ENCODE data around the gene AKAP13. TPM values are rescaled to one million over a fixed set of nuclear protein-coding genes. Genes with fewer than 3 reads are reported as not detected.

AKAP13 gene
- polyA plus RNA-seq, 3 donors: 42.2 to 83.3 (median 49.0) TPM

DNA sequence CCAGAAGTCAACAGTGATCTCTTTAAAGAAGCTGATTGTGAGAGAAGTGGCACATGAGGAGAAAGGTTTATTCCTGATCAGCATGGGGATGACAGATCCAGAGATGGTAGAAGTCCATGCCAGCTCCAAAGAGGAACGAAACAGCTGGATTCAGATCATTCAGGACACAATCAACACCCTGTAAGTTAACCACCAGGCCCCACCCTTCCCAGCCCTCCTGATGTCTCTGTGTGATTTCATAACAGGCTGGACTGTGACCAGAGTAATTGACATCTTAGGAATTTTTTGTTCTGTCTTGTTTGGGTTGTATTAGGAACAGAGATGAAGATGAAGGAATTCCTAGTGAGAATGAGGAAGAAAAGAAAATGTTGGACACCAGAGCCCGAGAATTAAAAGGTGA, 346.7 kb downstream of the AKAP13 start:
- WGBS, 3 donors: 62 to 85% (median 69%) methylated on average over 2 of the region's 2 CpGs
- H3K27ac ChIP-seq (ENCODE audit: low read depth, low read length): no peak overlapping the region

DNA sequence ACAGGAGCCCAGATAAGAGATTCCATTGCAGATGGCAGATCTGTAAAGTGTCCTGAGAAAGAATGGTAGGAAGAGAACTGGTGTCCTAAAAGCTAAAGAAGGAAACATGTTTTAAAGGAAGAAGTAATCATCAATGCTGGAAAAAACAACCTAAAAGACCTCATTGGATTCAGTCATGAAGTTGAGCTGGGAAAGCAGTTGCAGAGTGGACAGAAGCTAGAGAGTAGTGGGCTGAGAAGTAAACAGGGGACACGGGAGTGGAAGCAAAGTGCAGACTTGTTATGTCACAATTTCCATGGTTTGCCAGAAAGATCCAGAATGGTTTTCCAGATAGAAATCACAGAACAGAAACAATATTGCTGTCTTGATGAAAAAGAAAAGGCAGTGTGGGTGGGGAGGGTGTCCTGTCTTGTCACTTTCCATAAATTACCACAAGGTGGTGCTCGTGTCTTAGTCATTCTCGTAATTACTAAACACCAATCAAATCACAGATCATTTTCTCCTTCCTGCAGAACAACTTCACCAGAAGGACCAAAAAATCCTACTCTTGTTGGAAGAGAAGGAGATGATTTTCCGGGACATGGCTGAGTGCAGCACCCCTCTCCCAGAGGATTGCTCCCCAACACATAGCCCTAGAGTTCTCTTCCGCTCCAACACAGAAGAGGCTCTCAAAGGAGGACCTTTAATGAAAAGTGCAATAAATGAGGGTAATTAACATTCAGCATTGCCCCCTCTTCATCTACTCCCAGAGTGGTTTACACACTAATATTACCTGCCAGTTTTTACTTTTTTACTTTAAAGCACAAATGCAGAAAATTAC, 349.8 kb downstream of the AKAP13 start:
- H3K27ac ChIP-seq (ENCODE audit: low read depth, low read length): no peak overlapping the region
- 34 to 42% (median 35%) methylated on average over 5 of the region's 5 CpGs for WGBS, 3 donors

DNA sequence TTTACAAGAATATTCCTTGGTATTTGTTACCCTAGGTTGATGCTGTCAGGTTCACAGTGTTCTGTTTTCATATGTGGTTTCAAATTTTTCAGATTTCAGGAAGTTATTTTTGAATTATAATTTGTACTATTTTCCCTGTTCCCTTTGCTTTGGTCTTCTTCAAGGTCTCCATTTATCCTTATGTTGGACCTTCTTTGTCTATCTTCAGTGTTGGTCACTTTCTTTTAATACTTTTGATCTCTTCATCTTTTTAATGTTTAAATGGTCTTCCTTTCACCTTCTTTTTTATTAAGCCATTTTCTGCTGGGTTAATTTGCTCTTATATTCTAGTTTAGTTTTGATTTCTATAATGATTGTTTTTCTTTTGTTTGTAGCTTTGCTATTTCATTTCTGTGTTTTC, 353.0 kb downstream of the AKAP13 start:
- H3K27ac ChIP-seq (ENCODE audit: low read depth, low read length): no peak overlapping the region

DNA sequence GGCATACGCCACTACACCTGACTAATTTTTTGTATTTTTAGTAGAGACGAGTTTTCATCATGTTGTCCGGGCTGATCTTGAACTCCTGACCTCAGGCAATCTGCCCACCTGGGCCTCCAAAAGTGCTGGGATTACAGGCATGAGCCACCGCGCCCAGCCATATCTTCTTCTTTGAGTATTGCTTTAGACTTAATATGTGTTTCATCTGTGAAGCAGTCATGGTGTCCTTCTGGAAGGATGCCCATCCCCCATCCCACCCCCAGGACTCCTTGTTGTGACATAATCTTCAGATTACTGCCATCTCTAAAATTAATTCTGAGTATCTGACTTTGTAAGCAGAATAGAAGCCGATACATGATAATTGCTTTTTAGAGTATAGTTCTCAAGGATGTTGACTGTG, 356.7 kb downstream of the AKAP13 start:
- WGBS, 3 donors: 90 to 96% (median 91%) methylated on average over 6 of the region's 6 CpGs
- no peak overlapping the region for H3K27ac ChIP-seq (ENCODE audit: low read depth, low read length)

DNA sequence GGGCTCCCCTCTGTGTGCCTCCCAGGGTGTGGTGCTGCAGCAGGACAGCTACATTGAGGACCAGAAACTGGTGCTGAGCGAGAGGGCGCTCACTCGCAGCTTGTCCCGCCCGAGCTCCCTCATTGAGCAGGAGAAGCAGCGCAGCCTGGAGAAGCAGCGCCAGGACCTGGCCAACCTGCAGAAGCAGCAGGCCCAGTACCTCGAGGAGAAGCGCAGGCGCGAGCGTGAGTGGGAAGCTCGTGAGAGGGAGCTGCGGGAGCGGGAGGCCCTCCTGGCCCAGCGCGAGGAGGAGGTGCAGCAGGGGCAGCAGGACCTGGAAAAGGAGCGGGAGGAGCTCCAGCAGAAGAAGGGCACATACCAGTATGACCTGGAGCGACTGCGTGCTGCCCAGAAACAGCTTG, 360.6 kb downstream of the AKAP13 start:
- no peak overlapping the region for H3K27ac ChIP-seq (ENCODE audit: low read depth, low read length)
- WGBS, 3 donors: 93 to 96% (median 94%) methylated on average over 20 of the region's 20 CpGs

DNA sequence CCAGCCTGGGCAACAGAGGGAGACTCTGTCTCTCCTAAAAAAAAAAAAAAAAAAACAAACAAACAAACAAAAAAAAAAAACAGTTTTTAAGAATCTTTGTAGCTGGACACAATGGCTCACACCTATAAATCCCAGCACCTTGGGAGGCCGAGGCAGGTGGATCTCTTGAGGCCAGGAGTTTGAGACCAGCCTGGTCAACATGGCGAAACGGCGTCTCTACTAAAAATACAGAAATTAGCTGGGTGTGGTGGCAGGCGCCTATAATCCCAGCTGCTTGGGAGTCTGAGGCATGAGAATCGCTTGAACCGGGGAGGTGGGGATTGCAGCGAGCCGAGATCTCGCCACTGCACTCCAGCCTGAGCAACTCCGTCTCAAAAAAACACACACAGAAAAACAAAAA, 361.3 kb downstream of the AKAP13 start:
- no peak overlapping the region for H3K27ac ChIP-seq (ENCODE audit: low read depth, low read length)
- 93 to 97% (median 95%) methylated on average over 11 of the region's 11 CpGs for WGBS, 3 donors

DNA sequence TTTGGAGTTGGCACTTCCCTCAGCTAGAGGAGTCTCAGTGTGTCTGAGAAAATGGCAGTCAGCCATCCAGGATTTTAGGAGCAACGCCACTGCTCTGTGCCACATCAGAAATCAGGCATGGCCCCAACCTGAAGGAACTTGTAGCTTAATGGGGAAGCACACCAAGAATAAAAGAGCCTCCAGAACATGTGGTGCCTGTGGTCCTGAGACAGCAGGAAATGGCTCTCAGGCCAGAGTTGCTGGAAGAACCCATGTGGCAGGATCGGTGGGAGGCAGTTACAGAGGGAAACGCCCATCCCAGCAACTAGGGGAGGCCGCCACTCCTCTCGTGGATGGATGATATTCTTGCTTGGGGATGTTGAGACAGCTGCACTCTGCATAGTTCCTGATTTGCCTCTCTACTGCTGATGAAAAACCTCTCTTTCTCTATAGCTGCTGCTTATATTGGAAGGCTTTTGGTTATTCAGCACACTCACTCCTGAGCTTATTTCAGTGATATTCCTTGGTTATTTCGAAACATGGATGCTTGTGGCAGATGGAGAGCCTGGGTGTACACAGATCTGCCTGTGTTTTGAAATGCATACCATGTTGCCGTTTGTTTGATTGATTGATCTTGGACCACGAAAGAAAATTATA, 361.9 kb downstream of the AKAP13 start:
- 56 to 73% (median 64%) methylated on average over 8 of the region's 8 CpGs for WGBS, 3 donors
- H3K27ac ChIP-seq (ENCODE audit: low read depth, low read length): no peak overlapping the region

DNA sequence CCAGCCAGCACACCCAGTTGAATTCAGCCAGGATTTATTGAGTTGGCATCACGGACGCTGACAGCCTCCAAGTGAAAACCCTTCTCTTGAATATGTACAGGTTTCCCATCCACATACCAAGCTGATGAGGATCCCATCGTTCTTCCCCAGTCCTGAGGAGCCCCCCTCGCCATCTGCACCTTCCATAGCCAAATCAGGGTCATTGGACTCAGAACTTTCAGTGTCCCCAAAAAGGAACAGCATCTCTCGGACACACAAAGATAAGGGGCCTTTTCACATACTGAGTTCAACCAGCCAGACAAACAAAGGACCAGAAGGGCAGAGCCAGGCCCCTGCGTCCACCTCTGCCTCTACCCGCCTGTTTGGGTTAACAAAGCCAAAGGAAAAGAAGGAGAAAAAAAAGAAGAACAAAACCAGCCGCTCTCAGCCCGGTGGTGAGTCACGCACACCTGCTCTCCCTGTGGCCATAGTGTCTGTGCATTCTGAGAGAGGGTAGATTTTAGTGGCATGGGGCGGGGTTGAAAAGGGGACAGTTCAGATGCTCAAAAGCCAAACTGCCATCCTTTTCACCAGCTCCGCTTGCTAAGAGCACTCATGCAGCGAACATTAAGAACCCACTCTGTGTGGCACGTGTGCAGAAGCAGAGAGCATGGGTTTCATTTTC, 363.1 kb downstream of the AKAP13 start:
- no peak overlapping the region for H3K27ac ChIP-seq (ENCODE audit: low read depth, low read length)
- WGBS, 3 donors: 84 to 89% (median 88%) methylated on average over 14 of the region's 14 CpGs

DNA sequence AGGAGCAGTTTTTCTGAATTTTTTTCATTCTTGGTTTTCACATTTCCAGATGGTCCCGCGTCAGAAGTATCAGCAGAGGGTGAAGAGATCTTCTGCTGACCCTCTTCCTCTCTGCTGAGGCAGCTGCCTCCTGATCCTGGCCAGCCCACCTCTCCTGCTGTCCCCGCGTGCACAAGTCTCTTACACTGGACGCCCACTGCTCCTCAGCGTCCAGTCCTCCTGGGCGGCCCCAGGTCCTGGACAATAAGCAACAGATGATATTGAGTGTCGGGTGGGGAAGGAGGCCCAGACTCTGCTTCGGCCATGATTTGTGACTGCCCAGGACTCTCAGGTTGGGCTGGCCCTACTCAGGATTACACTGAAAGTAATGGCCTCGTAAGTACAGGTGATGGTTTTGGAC, 364.2 kb downstream of the AKAP13 start:
- no peak overlapping the region for H3K27ac ChIP-seq (ENCODE audit: low read depth, low read length)
- 87 to 92% (median 90%) methylated on average over 10 of the region's 10 CpGs for WGBS, 3 donors

DNA sequence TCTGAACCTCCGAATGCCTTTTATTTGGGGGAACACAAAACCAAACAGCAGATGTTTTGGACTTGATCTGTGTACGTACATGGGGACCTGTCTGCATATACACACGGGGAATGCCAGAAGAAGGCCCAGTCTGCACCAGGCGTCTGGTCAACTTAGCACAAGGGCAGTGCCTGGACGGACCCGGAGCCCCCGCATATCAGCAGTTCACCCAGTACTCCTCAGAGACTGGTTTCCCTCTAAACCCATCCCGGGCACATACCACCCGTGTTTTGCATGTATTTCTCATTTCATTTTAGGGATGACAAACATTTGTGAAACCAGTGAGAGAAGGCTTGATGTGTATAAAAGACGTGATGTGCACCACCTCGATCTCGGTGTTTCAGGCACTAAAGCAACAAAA, 364.6 kb downstream of the AKAP13 start:
- H3K27ac ChIP-seq (ENCODE audit: low read depth, low read length): no peak overlapping the region
- WGBS, 3 donors: 85 to 90% (median 89%) methylated on average over 12 of the region's 12 CpGs

DNA sequence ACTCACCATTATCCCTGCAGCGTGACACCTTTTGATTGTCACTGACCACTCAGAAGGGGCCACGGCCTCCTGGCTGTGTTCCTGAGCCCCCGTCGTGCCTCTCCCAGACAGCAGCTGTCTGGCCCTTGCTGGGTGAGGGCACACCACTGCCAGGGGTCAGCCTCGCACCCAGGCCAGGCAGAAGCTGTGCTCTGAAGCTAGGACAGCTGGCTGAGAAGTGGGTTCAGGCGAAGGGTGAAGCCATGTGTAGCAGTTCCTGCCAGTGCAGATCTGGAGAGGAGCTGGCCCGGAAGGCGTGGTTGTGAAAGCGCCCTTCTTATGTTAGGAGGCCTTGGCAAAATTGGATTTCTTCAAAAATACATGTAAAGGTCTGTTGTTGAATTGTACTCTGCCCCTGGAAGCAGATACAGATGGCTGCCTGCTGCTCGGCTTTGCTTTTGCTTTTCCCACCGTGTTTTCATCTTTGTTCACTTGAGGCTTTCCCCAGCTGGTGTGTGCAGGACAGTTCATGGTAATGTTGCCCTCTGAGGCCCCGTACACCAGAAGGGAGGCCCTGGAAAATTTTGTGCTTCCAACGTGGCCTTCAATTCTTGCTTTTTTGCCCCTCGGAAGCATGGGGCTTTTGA, 365.2 kb downstream of the AKAP13 start:
- no peak overlapping the region for H3K27ac ChIP-seq (ENCODE audit: low read depth, low read length)
- WGBS, 3 donors: 73 to 82% (median 81%) methylated on average over 14 of the region's 14 CpGs

DNA sequence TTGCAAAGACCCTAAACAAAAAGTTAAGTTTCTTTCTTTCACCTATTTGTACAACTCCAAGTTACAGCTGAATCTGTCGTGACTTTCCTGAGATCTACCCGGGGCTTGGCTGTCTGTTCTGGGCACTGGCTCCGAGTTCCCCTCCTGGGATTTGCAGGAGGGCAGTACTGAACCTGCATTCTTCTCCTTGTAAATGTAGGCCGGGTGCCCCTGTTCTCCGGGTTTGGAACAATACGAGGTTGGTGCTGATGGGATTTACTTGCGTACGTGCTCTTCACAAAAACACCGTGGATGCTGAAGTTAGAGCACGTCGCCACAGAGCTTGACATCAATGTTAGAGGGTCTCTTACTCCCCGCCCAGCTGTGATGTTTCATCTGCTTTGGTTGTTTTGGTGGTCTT, 366.2 kb downstream of the AKAP13 start:
- H3K27ac ChIP-seq (ENCODE audit: low read depth, low read length): no peak overlapping the region
- 88 to 92% (median 90%) methylated on average over 12 of the region's 12 CpGs for whole genome bisulfite sequencing, 3 donors

DNA sequence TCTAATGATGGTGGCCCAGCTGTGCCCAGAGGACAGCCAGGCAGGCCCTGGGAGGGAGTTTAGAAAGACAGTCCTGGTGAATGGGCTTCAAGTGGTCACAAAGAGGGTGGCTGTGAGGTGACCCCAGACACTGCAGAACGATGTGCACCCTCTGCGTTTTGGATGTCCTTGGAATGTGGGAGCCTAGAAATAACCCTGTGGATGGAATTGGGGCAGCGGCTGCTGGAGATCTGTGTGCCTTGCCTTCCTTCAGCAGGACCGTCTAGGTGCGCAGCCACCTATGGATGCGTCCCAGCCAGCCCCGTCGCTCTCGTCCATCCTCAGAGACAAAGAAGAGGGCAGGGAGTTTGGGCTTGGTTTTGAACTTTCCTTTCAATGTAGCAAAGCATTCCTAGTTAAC, 367.8 kb downstream of the AKAP13 start:
- 89 to 92% (median 91%) methylated on average over 9 of the region's 9 CpGs for WGBS, 3 donors
- H3K27ac ChIP-seq (ENCODE audit: low read depth, low read length): no peak overlapping the region

DNA sequence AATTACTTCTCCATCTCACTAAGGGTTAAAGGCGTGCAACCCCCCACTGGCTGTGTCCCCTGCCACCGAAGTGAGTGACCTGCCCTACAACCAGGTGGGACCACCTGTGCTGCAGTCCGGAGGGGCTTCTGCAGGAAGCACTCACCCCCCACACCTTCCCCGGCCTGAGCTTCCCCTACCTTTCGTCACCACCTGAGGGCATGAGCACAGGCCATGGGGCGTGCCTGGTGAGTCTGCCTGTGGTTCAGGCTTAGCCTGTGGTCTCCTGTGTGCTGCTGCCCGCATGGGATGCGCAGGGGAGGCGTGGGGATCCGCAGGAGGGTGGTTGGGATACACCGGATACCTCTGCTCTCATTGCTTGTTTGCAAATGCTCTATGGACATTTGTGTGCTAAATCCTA, 368.3 kb downstream of the AKAP13 start:
- no peak overlapping the region for H3K27ac ChIP-seq (ENCODE audit: low read depth, low read length)
- WGBS, 3 donors: 78 to 87% (median 82%) methylated on average over 11 of the region's 11 CpGs

DNA sequence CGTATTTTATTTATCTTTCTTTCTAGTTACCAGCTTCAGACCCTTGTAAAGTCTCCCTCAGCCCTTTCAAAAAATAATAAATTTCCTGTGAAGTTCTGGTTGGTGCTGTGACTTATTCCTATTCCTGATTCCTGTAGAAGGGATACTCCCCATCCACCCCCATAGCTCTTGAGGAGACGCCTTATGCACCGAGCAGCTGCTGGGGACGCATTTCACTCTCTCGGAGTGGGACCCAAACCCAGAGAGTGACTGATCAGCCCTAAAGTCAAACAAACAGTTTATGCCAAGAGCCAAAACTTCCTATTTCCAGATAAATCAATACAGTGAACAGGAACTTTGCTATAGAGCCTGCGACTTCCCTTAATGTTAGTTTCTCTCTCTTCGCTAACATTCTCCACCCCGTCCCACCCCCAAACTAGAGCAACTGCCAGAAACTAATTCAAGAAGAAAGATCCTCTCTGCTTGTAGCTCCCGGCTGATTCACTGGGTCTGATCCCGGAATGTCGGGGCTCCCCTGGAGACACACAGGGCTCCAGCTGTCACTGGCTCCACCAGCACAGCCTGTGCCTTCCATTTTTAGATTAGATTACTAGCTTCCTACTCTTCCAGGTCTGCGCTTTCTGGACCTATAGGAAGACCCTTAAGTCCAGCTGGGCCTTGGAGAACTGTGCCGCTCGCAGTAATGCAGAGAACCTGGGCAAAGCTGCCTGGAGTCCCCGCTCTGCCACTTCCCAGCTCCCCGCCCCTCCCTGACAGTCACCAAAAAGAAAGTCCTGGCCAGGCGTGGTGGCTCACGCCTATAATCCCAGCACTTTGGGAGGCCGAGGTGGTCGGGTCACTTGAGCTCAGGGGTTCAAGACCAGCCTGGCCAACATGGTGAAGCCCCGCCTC, 369.1 kb downstream of the AKAP13 start:
- 59 to 73% (median 63%) methylated on average over 21 of the region's 21 CpGs for WGBS, 3 donors
- H3K27ac ChIP-seq (ENCODE audit: low read depth, low read length): no peak overlapping the region

DNA sequence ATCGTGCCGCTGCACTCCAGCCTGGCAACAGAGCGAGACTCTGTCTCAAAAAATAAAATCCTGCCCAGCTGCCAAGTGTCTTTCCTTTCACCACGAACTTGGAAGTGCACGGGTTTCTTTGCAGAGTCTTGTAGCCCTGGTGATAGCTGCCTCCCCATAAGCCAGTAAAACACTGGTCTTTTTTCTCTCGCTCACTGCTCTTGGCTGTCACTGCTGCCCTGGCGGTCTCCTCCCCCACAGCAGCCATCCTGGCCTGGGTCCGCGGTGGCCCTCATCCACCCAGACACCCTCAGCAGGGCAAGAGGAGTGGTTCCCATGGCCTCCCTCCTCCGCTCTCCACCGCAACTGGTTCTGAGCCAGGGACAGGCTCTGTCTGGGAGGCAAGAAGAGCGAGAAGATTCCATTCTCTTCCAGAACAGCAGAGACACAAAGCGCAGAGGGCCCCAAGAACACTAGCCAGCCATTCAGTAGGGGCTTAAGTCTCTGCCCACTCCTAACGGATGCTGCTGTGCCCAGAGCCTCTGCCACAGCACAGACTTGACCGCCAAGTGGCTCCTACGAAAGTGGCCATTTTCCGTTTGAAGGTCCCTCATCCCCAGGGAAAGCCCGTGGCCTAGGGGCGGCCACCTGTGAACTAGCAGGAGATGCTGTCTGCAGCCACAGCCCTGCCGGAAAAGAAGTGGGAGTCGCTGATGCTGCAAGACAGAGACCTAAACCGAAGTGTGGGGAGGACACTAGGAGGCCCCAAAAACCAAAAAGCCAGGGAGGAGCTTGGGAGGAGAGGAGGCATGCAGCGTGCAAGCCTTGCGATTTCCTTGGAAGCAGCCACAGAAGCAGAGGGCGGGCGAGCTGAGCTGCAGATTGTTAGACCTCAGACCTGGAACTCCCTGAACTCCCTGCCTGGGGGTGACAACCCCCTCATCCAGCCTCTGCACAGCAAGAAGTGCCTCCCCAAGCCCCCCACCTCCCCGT, 370.2 kb downstream of the AKAP13 start:
- 37 to 66% (median 45%) methylated on average over 26 to 27 of the region's 27 CpGs for WGBS, 3 donors
- no peak overlapping the region for H3K27ac ChIP-seq (ENCODE audit: low read depth, low read length)

Data from adipose tissue (tissue), 3 donors.